OCI-LY1 (cell line): ENCODE results near the gene WNT9B.

Experiments used
- H2AFZ ChIP-seq: fragments of 200-600 bp; sonication (generic), shearing (Covaris generic); 2 replicates; pipeline ENCODE4 v1.6.0; 2014; ENCODE audit warnings: antibody characterized with exemption, mild to moderate bottlenecking, low read length
- H3F3A ChIP-seq: fragments of 200-600 bp; sonication (generic), shearing (Covaris generic); 2 replicates; pipeline ENCODE4 v1.6.0; 2014; ENCODE audit warnings: mild to moderate bottlenecking, antibody characterized with exemption, low read length, moderate library complexity; ENCODE audit not compliant: insufficient read depth
- H3K27ac ChIP-seq: fragments of 200-600 bp; sonication (generic); 2 replicates; pipeline ENCODE4 v1.5.1; 2014; ENCODE audit warnings: low read length, mixed run types, mild to moderate bottlenecking, low read depth; ENCODE audit not compliant: poor library complexity, severe bottlenecking
- H3K27me3 ChIP-seq: fragments of 200-600 bp; sonication (generic); 2 replicates; pipeline ENCODE4 v1.6.0; 2014; ENCODE audit warnings: antibody characterized with exemption, mild to moderate bottlenecking, low read length, moderate library complexity; ENCODE audit not compliant: insufficient read depth
- H3K36me3 ChIP-seq: fragments of 200-600 bp; sonication (generic); 2 replicates; pipeline ENCODE4 v1.6.1; 2014; ENCODE audit warnings: mild to moderate bottlenecking, antibody characterized with exemption, low read length, moderate library complexity, mixed read lengths; ENCODE audit not compliant: insufficient read depth
- H3K4me1 ChIP-seq: fragments of 200-600 bp; sonication (generic); 2 replicates; pipeline ENCODE4 v1.5.1; 2014; ENCODE audit warnings: mild to moderate bottlenecking, low read length, moderate library complexity; ENCODE audit not compliant: insufficient read depth, severe bottlenecking
- H3K4me2 ChIP-seq: fragments of 200-600 bp; sonication (generic), shearing (Covaris generic); 2 replicates; pipeline ENCODE4 v1.6.1; 2014; ENCODE audit warnings: low read length
- H3K4me3 ChIP-seq: fragments of 200-600 bp; sonication (generic); 2 replicates; pipeline ENCODE4 v1.5.1; 2014; ENCODE audit warnings: low read length, low read depth, mild to moderate bottlenecking, mixed read lengths; ENCODE audit not compliant: poor library complexity, severe bottlenecking
- H3K79me2 ChIP-seq: fragments of 200-600 bp; shearing (Covaris generic); 2 replicates; pipeline ENCODE4 v1.6.1; 2016; ENCODE audit warnings: mixed run types, low read length, mixed read lengths; ENCODE audit not compliant: insufficient read depth
- H3K9ac ChIP-seq: fragments of 200-600 bp; sonication (generic), shearing (Covaris generic); 2 replicates; pipeline ENCODE4 v1.6.1; 2014; ENCODE audit warnings: mild to moderate bottlenecking, low read length, mixed read lengths
- H3K9me2 ChIP-seq: fragments of 200-600 bp; sonication (generic), shearing (Covaris generic); 2 replicates; pipeline ENCODE4 v1.6.1; 2014; ENCODE audit warnings: low read depth, mild to moderate bottlenecking, low read length, mixed read lengths
- H3K9me3 ChIP-seq: fragments of 200-600 bp; shearing (Covaris generic); 2 replicates; pipeline ENCODE4 v1.6.1; 2014; ENCODE audit warnings: low read length, mixed read lengths
- H4K20me1 ChIP-seq: fragments of 200-600 bp; sonication (generic), shearing (Covaris generic); 2 replicates; pipeline ENCODE4 v1.6.0; 2016; ENCODE audit warnings: mild to moderate bottlenecking, low read length; ENCODE audit not compliant: insufficient read depth
- EZH2 ChIP-seq: fragments of 200-600 bp; sonication (generic), shearing (Covaris generic); IDR thresholded peaks from 2 replicates; pipeline ENCODE4 v1.8.0; 2017; ENCODE audit warnings: borderline replicate concordance, mixed run types, mild to moderate bottlenecking, antibody characterized with exemption, low read length, moderate library complexity, mixed read lengths
- TF ChIP-seq, protein P1 (sequence below): fragments of 200-600 bp; sonication (generic), shearing (Covaris generic); IDR thresholded peaks from 2 replicates; pipeline ENCODE4 v1.5.1; 2017; ENCODE audit warnings: mild to moderate bottlenecking, antibody characterized with exemption, low read length, moderate library complexity, mixed read lengths

WNT9B gene

GRCh38 chr17:46811978-46812583 is 39.3 kb upstream of the WNT9B start:
- no peak overlapping the region for H3K9ac ChIP-seq
- no peaks in the 10 kb centered on the region for H3K36me3 ChIP-seq
- TF ChIP-seq, protein P1, sequence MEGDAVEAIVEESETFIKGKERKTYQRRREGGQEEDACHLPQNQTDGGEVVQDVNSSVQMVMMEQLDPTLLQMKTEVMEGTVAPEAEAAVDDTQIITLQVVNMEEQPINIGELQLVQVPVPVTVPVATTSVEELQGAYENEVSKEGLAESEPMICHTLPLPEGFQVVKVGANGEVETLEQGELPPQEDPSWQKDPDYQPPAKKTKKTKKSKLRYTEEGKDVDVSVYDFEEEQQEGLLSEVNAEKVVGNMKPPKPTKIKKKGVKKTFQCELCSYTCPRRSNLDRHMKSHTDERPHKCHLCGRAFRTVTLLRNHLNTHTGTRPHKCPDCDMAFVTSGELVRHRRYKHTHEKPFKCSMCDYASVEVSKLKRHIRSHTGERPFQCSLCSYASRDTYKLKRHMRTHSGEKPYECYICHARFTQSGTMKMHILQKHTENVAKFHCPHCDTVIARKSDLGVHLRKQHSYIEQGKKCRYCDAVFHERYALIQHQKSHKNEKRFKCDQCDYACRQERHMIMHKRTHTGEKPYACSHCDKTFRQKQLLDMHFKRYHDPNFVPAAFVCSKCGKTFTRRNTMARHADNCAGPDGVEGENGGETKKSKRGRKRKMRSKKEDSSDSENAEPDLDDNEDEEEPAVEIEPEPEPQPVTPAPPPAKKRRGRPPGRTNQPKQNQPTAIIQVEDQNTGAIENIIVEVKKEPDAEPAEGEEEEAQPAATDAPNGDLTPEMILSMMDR: no peak
- no peak for TF ChIP-seq EZH2
- no peak overlapping the region for H3K4me2 ChIP-seq
- no peak overlapping the region for H3K27ac ChIP-seq
- H3K4me1 ChIP-seq: peaks cover 8% of the 10 kb centered on the region
- H3K9me2 ChIP-seq: no peaks in the 10 kb centered on the region
- no peak overlapping the region for H2AFZ ChIP-seq
- no peaks in the 10 kb centered on the region for H3K79me2 ChIP-seq
- no peaks in the 10 kb centered on the region for H3K27me3 ChIP-seq
- H3F3A ChIP-seq: no peaks in the 10 kb centered on the region
- H4K20me1 ChIP-seq: no peaks in the 10 kb centered on the region
- no peaks in the 10 kb centered on the region for H3K9me3 ChIP-seq
- no peak overlapping the region for H3K4me3 ChIP-seq

DNA sequence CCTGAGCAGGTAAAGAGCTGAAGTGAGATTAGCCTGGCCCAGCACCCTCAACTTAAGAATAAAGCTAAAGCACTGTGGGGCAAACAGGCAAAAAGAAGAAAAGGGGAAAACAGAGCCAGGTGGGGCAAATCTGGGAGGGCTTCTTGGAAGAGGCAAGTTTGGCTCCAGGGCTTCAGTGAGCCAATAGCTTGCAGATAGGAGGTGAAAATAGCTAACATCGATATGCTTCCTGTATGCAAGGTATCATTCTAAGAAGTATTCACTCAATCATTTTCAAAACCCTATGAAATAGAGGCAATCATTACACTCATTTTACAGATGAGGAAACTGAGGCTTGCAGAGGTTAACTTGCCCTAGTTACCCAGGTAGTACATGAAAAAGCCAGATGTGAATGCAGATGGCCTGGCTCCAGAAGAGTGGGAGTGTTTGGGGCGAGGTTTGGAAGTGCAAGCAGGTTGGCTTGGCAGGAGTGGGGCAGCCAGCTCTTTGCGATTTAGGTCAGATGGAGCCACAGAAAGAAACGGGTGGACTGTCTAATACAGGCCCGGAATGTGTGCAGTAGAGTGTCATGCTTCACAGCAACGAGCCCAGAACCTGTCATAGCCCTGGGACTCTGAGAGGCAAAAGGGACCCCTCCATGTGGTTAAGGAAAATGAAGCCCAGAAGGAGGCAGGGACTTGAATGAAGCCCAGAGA is 38.6 kb upstream of the WNT9B start:
- Histone ChIP-seq H3K4me3 (no peak overlapping the region), H3K36me3 (no peaks in the 10 kb centered on the region), H3K9me2 (no peaks in the 10 kb centered on the region), H3K9me3 (no peaks in the 10 kb centered on the region), H3K27me3 (no peaks in the 10 kb centered on the region), H3K79me2 (no peaks in the 10 kb centered on the region), H3K4me2 (no peak overlapping the region), H4K20me1 (no peaks in the 10 kb centered on the region), H3F3A (no peaks in the 10 kb centered on the region), H3K9ac (no peak overlapping the region), H3K4me1 (peaks cover 14% of the 10 kb centered on the region), H2AFZ (no peak overlapping the region), H3K27ac (no peak overlapping the region)
- TF ChIP-seq, protein P1: no peak
- TF ChIP-seq EZH2: no peak

DNA sequence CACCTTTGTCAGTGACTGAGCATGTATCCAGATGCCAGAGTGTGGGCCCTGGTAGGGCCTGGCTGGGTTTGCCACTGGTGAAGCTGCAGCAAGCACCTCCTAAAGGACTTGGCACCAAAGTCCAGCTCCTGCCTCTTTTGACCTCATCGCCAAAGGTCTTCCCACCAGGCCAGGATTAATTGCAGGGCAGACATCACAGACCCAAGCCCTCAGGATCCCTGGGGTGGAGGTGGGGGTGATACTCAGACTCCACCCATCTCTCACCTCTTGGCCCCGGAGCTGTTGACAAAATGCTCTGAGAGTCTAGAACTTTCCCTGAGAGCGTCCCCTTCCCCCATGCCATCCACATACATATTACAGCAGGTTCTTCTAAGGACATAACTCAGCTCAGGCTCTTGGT is 37.5 kb upstream of the WNT9B start:
- no peaks in the 10 kb centered on the region for H4K20me1 ChIP-seq

More for the DNA sequence above, 37.5 kb upstream of the WNT9B start:
- Histone ChIP-seq H3K4me2 (no peak overlapping the region), H3K27ac (no peak overlapping the region), H3K9me3 (no peaks in the 10 kb centered on the region), H2AFZ (no peak overlapping the region), H3K36me3 (no peaks in the 10 kb centered on the region), H3F3A (no peaks in the 10 kb centered on the region), H3K27me3 (no peaks in the 10 kb centered on the region), H3K79me2 (no peaks in the 10 kb centered on the region), H3K4me1 (peaks cover 21% of the 10 kb centered on the region), H3K9me2 (no peaks in the 10 kb centered on the region), H3K4me3 (no peak overlapping the region), H3K9ac (no peak overlapping the region)
- TF ChIP-seq EZH2: no peak
- TF ChIP-seq, protein P1: no peak
